GM19452 (cell line): ENCODE results near the gene RGS11.
"Not testable (repeated sequence)": the region's sequence is repeated elsewhere in the genome, so short reads cannot be mapped to it uniquely, and the experiment has no call there.

Source experiments
- ATAC-seq: cut with Tn5 transposase; IDR thresholded peaks from one replicate; pipeline ENCODE4 v1.9.1; 2021; ENCODE audit not compliant: unreplicated experiment

RGS11 gene

GRCh38 chr16:264440-264951, 11.2 kb downstream of the RGS11 start:
- no peak for ATAC-seq

- no peak for ATAC-seq
Measured at GRCh38 chr16:263944-264343, 11.8 kb downstream of the RGS11 start.

GRCh38 chr16:263182-263774, 12.5 kb downstream of the RGS11 start:
- ATAC-seq = no peak

- no peak for ATAC-seq
Measured at GRCh38 chr16:262121-262745, 13.5 kb downstream of the RGS11 start.

- ATAC-seq = no peak
Measured at GRCh38 chr16:261031-261691, 14.6 kb downstream of the RGS11 start.

GRCh38 chr16:260326-260725, 15.4 kb downstream of the RGS11 start:
- ATAC-seq = no peak

- no peak for ATAC-seq
Measured at GRCh38 chr16:259814-260253, 15.9 kb downstream of the RGS11 start.

GRCh38 chr16:259226-259625, 16.5 kb downstream of the RGS11 start:
- ATAC-seq = no peak

- ATAC-seq = not testable (repeated sequence)
Measured at GRCh38 chr16:258091-258490, 17.7 kb downstream of the RGS11 start.

GRCh38 chr16:255183-255582, 20.6 kb downstream of the RGS11 start:
- ATAC-seq = no peak

- ATAC-seq = no peak
Measured at GRCh38 chr16:254461-254860, 21.3 kb downstream of the RGS11 start.

GRCh38 chr16:253833-254232, 21.9 kb downstream of the RGS11 start:
- no peak for ATAC-seq

GRCh38 chr16:252366-253337, 23.1 kb downstream of the RGS11 start:
- no peak for ATAC-seq

- no peak for ATAC-seq
Measured at GRCh38 chr16:249431-249830, 26.3 kb downstream of the RGS11 start.

GRCh38 chr16:247027-247426, 28.7 kb downstream of the RGS11 start:
- ATAC-seq = no peak

GRCh38 chr16:245105-245504, 30.6 kb downstream of the RGS11 start:
- no peak for ATAC-seq

- no peak for ATAC-seq
Measured at GRCh38 chr16:243348-243747, 32.4 kb downstream of the RGS11 start.

- no peak for ATAC-seq
Measured at GRCh38 chr16:242281-242680, 33.5 kb downstream of the RGS11 start.

GRCh38 chr16:240559-240958, 35.2 kb downstream of the RGS11 start:
- no peak for ATAC-seq

GRCh38 chr16:239948-240277, 35.8 kb downstream of the RGS11 start:
- ATAC-seq = no peak
